ENCODE measurements around the gene TBX6.

- TF ChIP-seq CTCF (IDR thresholded peaks at IDR 0.05) (no peak), POLR2A (IDR thresholded peaks at IDR 0.05) (no peak), POLR2AphosphoS5 (IDR thresholded peaks at IDR 0.05; ENCODE audit: insufficient read depth in 1 of 2, low read depth in 1 of 2) (no peak)
Measured at GRCh38 chr16:30127993-30128392, 36.3 kb upstream of the TBX6 start.

Measured in vagina (tissue), 2 donors.